GM21447 (cell line): ENCODE results near the gene DSCAML1.

Experiments
- ATAC-seq: cut with Tn5 transposase; IDR thresholded peaks from one replicate; pipeline ENCODE4 v1.9.1; 2021; ENCODE audit not compliant: unreplicated experiment

Gene DSCAML1

GRCh38 chr11:117506971-117507370, 290.0 kb downstream of the DSCAML1 start:
- no peak for ATAC-seq

- no peak for ATAC-seq
These were observed 291.6 kb downstream of the DSCAML1 start for GRCh38 chr11:117505285-117505970.

DNA sequence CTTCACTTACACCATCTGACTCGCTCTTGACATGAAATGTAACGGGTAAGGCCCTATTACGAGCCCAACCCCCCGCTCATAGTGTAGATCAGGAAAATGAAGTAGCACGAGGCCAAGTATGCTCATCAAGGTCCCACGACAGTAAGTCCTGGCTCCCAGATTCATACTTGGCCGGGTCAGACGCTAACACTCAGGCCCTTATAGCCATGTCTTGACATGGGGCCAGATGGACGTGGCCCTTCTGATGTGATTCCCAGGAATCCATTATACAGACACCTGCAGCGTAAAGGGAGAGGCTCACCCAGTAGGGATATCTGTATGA, 294.3 kb downstream of the DSCAML1 start:
- no peak for ATAC-seq

GRCh38 chr11:117502015-117502778, 294.8 kb downstream of the DSCAML1 start:
- no peak for ATAC-seq

- ATAC-seq = no peak
These were observed 295.6 kb downstream of the DSCAML1 start for GRCh38 chr11:117501237-117501898.

- ATAC-seq = no peak
These were observed 298.2 kb downstream of the DSCAML1 start for GRCh38 chr11:117498791-117499190.

DNA sequence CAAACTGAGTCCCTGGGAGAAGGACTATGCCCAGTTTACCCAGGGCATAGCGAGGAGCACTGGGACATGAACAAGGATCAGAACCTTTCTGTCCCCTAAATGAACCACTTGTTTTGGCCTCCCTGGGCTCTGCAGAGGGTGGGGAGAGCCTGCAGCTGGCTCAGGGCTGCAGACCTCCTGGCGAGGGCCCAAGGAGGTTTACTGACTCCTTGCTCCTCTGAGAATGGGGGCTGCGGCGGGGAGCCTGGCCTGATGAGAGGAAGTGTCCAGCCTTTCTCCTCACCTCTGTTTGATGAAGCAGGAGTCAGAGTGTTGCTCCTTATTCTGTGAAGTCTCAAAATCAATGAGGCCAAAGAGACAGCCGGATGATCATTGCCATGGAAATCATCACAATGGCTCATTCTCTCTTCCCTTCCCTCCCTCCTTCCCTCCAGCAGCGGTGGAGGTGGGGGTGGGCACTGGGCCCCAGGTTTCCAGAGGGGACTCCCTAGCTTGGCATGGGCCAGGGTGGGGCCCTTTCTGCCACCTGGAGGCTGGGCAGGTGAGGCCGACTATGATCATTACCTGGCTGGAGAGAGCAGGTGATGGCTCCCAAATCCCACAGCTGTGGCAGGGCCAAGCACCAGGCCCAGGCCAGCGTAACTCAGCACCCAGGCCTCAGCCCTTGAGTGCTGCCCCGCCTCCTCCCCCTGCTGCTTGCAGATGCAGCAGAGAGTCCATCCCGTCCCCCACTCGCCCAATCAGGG, 299.6 kb downstream of the DSCAML1 start:
- ATAC-seq = no peak

- ATAC-seq = no peak
These were observed 301.7 kb downstream of the DSCAML1 start for GRCh38 chr11:117495357-117495756.

DNA sequence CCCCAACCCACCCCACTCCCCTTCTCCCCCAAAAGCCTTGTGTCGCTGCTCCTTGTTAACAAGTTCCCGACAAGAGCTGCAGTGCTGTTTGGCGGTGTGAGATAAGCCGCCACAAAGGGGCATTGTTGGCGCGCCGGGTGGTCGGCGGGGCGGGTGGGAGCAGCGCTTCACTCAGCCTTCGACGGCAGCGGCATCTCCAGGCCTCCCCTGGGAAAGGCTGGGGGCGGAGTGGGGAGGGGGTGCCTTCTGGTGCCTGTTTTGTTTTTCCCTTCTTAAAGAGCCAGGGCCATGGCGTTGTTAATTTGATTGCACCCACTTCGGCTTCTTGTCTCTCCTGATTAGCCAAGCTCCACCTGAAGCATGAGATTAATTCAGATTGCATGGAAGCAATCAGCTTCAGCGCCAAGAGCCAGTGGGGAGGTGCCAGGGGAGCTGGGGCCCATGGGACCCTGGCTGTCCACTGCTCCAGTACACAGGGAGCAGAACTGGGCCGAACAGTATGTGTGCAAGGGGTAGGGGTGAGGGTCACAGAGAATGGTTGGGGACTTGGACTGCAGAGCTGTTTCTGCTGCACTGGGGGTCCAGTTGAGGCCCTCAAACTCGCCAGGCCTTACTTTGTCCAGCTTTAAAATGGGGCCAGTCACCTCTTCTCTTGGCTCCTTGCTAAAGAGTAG, 304.3 kb downstream of the DSCAML1 start:
- no peak for ATAC-seq

- ATAC-seq = no peak
These were observed 306.1 kb downstream of the DSCAML1 start for GRCh38 chr11:117490911-117491310.

- no peak for ATAC-seq
These were observed 306.9 kb downstream of the DSCAML1 start for GRCh38 chr11:117489999-117490679.

DNA sequence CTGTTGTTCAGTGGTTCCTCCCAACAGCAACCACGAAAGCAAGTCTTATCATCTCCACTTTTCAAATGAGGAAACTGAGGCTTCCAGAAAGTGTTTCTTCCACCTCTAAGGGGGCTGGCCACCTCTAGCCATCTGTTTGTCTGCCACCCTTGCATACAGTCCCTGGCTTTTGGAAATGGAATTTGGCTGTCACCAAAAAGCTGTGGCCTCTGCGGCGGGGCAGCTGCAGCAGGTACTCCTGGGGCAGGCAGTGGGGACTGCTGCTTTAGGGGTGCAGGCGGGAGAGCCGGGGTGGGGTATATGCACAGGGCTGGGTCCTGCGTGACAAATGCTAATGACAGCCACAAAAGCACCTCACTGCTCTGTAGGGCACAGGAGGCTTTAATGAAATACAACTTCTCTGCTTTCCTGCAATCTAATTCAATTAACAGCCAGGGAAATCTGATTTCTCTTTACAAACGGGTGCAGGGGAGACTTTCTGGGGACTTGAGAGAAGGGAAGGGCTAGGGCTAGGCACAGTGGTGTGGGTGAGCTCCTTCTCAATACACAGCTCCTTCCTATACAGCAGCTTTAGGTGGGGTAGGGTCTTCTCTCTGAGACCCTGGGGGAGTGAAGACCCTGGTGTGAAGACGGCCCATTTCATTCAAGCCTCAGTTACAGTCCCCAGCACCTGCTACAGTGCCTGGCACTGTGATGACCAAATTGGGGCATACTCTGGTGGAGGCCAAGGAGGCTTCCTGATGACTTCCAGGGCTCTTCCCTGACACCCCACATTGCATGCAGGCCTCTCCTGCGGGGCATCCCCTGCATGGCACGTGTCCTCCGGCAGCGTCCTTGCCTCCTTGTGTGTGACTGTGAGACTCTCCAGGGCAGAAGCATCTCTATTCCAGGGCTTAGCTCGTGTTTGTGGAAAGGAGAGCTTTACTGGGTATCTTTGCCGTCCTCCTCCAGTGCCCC, 307.7 kb downstream of the DSCAML1 start:
- ATAC-seq = no peak

DNA sequence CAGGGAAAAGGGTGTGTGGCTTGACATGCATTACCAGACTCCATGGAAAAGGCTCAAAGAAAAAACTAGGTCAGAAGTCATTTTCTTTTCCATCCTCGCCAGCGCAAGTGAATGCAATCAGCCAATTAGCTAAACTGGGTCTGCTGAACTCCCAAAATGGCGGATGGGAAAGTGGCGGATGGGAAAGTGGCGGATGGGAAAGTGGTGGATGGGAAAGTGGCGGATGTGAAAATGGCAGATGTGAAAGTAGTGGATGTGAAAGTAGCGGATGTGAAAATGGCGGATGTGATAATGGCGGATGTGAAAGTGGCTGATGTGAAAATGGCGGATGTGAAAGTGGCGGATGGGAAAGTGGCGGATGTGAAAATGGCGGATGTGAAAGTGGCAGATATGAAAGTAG, 311.0 kb downstream of the DSCAML1 start:
- ATAC-seq = no peak

GRCh38 chr11:117484156-117484555, 312.9 kb downstream of the DSCAML1 start:
- ATAC-seq = no peak

DNA sequence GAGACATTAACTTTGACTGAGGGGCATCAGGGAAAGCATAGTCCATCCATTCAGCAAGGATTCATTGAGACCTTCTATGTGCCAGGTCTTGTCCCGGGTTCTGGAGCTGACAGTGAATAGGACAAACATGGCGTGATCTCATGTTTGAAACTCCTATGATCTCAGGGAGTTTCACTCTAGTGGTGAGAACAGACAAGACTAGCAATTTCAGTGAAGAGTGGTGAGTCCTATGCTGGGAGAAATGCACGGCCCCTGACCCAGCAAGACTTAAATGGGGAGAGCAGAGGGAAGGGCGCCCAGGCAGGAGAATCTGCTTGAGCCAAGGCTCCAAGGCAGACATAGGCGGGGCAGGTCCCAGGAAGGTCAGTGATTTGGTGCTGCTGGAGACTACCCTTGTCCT, 313.6 kb downstream of the DSCAML1 start:
- ATAC-seq = no peak

GRCh38 chr11:117482881-117483280, 314.1 kb downstream of the DSCAML1 start:
- ATAC-seq = no peak

DNA sequence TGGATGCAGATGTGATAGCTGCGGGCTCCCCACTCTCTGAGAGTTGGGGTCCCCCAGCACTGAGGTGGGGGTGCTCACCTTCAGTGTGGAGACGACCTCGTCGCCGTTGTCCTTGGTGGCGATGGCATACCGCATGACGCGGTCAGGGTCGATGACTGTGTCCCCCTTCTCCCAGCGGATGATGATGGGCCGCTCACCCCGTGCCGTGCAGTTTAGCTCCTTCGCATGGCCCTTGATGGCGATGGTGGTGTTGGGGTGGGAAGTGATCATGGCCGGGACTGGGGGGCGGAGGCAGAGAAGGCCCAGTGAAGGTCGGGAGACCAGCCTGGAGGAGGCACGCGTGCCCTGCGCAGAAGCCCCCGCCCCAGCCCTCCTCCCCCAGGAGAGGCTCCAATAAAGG, 315.1 kb downstream of the DSCAML1 start:
- no peak for ATAC-seq

- no peak for ATAC-seq
These were observed 316.0 kb downstream of the DSCAML1 start for GRCh38 chr11:117481036-117481435.

GRCh38 chr11:117480221-117480620, 316.8 kb downstream of the DSCAML1 start:
- ATAC-seq = no peak
